Cardiac fibroblast (primary cell): ENCODE measurements around the gene CDIPT.

ENCODE experiments used
- DNase-seq, 2 donors: peaks; one replicate each; pipeline versions ENCODE4 v3.0.0 to v3.0.0-alpha.2; 2010; ENCODE audit warnings: low read depth in 2 of 2
- H3K4me3 ChIP-seq, 2 donors: replicated peaks in 1 of 2; 1 replicate in 1 of 2; 2 replicates in 1 of 2; pipeline ENCODE4 v1.5.1; 2011; ENCODE audit warnings: low read depth in 2 of 2, low read length in 2 of 2, mild to moderate bottlenecking in 2 of 2, moderate library complexity in 1 of 2
- TF ChIP-seq, protein P1 (sequence below): IDR thresholded peaks from one replicate; pipeline ENCODE4 v1.5.1; 2011; ENCODE audit warnings: low read depth, mild to moderate bottlenecking, low read length, inconsistent platforms

The CDIPT gene

DNA sequence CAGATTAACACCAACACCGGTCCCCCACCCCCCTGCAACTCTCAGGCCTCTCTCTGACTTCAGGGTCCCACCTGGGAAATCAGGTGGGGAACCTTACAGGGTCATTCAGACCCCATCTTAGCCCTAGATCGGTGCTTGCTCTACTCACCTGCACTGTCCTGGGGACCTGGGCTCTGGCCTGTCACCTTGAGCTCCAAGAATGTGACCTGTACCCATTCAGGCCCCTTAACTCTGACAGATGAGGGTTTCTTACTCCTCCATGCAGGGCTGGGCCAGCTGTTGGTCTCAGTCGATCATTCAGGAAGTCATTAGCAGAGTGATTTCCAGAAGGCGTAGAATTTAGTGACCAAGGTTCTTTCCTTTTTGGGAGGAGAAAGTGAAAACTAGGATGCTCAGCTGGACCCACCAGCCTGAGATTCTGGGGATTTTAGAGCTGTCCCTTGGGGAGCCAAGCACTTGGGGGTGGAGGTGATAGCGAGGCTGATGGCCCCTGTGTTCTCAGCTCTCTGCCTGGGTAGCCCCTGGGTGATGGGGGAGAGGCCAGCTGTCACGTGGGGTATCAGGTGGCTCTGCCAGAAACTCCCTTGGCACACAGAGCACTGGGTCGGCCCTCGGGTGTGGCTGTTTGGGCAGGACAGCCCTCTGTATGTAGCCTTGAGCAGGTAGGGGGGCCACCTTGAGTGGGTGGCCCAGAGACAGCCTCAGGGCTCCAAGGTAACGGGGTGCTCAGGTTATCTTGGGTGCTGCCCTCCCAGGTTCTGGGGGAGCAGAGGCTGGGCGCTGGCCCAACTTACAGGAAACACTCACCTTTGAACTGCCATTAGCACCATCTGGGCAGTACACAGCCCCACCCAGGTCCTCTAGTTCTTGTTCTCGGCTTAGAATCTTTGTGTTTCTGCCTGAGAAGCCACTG is 42.0 kb downstream of the CDIPT start:
- TF ChIP-seq, protein P1, sequence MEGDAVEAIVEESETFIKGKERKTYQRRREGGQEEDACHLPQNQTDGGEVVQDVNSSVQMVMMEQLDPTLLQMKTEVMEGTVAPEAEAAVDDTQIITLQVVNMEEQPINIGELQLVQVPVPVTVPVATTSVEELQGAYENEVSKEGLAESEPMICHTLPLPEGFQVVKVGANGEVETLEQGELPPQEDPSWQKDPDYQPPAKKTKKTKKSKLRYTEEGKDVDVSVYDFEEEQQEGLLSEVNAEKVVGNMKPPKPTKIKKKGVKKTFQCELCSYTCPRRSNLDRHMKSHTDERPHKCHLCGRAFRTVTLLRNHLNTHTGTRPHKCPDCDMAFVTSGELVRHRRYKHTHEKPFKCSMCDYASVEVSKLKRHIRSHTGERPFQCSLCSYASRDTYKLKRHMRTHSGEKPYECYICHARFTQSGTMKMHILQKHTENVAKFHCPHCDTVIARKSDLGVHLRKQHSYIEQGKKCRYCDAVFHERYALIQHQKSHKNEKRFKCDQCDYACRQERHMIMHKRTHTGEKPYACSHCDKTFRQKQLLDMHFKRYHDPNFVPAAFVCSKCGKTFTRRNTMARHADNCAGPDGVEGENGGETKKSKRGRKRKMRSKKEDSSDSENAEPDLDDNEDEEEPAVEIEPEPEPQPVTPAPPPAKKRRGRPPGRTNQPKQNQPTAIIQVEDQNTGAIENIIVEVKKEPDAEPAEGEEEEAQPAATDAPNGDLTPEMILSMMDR, result no peak
- DNase-seq, result peak in 1 of 2 donors; percentile 45
- peak overlapping the region; percentile 75 to 80 for H3K4me3 ChIP-seq

DNA sequence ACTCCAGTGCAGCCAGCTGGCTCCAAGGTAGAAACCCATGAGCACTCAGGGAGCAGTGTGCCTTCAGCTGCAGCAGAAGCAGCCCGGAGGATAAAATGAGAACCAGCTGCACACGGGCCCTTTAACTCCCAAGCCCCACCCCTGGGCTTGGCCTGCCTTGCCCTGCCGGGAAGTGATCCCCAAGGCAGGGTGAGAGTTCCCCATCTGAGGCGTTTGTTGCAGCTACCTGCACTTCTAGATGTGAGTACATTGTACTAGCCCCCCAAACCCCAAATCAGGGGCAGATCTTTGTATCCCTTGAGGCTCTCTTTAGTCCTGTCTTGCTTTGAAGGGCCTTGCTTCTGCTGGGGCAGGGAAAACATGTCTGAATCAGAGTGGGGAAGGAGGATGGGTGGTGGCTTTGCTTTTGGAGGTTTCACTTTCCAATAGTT is 42.7 kb downstream of the CDIPT start, which contains the start of gene MVP:
MVP (plus strand) TSS at position 192 of the 431 bp plus-strand sequence. CDS start 10,088 bp downstream, outside the sequence.
- peak within 1 kb of the TSS; percentile 75 to 80 for H3K4me3 ChIP-seq
- DNase-seq, result peak; percentile 63 to 75
- TF ChIP-seq, protein P1, result no peak

DNA sequence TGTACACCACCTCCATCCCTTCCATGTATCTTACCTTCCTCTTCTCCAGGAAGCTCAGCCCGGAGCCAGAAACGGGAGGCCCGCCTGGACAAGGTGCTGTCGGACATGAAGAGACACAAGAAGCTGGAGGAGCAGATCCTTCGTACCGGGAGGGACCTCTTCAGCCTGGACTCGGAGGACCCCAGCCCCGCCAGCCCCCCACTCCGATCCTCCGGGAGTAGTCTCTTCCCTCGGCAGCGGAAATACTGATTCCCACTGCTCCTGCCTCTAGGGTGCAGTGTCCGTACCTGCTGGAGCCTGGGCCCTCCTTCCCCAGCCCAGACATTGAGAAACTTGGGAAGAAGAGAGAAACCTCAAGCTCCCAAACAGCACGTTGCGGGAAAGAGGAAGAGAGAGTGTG is 43.5 kb downstream of the CDIPT start:
- DNase-seq, result no peak
- TF ChIP-seq, protein P1, result no peak
- H3K4me3 ChIP-seq, result peak overlapping the region in 1 of 2 donors; percentile 8

DNA sequence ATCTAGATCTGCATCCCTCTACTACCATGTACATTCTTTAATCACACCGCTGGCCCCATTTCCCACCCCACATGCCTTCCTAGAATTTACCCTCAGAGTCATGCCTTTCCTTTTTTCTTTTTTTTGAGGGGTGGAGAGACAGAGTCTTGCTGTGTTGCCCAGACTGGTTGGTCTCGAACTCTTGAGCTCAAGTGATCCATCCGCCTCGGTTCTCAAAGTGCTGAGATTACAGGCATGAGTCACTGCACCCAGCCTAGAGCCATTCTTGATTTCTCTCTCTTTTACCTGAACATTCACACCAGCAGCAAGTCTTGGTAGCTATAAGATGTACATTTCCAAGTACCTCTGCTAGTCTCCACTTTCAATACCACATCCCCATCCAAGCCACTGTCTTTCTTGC is 44.9 kb downstream of the CDIPT start:
- no peak overlapping the region for H3K4me3 ChIP-seq
- DNase-seq, result no peak
- TF ChIP-seq, protein P1, result no peak

DNA sequence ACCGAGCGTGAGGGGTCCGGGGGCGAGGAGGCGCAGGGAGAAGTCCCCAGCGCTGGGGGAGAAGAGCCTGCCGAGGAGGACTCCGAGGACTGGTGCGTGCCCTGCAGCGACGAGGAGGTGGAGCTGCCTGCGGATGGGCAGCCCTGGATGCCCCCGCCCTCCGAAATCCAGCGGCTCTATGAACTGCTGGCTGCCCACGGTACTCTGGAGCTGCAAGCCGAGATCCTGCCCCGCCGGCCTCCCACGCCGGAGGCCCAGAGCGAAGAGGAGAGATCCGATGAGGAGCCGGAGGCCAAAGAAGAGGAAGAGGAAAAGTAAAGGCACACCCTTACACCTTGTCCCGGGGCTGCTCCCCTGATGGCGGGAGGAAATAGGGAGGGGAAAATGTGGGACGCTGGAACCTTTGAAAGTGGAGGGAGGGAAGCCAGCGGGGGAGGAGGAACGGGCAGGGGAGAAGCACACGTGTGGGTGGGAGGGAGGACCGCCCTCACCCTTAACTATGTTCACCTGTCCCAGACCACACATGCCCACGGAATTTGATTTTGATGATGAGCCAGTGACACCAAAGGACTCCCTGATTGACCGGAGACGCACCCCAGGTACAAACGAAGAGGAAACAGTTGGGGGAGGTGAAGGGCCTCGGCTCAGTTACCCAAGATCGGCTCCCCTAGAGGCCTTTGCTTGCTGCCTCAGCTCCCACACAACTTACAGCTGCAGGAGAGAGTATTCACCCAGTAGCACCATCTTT is 46.2 kb downstream of the CDIPT start:
- peak overlapping the region; percentile 68 to 82 for H3K4me3 ChIP-seq
- TF ChIP-seq, protein P1, result peak; percentile 31
- peak; percentile 63 to 67 for DNase-seq

DNA sequence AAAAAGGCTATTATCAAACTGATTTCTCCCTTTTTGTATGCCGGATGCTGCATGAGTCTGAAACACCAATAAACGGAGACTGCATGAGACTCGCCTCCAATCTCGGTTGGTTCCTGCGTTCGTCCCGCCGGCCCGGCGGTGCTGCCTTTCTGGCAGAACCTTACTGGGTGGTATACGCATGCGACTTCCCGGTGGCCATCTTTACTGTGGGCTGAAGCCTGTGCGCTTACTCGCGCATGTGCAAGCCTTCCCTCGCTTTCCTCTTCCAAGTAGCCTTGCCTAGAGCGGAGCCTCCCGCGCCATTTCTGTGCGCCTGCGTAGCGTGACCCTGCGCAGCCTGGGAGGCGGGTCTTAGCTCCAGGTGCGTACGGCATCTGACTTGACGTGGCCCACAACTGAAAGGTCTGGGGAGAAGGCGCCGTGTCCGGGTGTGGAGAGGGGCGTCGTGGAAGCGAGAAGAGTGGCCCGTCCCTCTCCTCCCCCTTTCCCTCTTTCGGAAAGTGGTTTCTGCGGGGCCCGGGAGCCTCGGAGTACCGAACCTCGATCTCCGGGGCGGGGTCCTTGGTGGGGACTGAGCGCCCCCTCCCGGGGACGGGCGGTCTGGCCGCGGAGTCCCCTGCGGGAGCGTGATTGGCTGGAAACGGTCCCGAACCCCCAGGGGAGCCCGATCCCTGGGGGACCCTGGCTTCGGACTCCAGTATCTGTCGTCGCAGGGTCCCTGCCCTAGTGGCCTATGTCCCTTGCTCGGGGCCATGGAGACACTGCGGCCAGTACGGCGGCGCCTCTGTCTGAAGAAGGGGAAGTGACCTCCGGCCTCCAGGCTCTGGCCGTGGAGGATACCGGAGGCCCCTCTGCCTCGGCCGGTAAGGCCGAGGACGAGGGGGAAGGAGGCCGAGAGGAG is 47.0 kb downstream of the CDIPT start, which contains the start of gene PAGR1:
PAGR1 (plus strand) TSS at position 360 of the 901 bp plus-strand sequence; CDS start at position 734, 374 bp downstream.
- peak; percentile 100 for DNase-seq
- TF ChIP-seq, protein P1, result peak; percentile 88
- H3K4me3 ChIP-seq, result peak within 1 kb of the TSS; percentile 68 to 82
